ENCODE measurements around the gene PHLDA1.

Gene PHLDA1

DNA sequence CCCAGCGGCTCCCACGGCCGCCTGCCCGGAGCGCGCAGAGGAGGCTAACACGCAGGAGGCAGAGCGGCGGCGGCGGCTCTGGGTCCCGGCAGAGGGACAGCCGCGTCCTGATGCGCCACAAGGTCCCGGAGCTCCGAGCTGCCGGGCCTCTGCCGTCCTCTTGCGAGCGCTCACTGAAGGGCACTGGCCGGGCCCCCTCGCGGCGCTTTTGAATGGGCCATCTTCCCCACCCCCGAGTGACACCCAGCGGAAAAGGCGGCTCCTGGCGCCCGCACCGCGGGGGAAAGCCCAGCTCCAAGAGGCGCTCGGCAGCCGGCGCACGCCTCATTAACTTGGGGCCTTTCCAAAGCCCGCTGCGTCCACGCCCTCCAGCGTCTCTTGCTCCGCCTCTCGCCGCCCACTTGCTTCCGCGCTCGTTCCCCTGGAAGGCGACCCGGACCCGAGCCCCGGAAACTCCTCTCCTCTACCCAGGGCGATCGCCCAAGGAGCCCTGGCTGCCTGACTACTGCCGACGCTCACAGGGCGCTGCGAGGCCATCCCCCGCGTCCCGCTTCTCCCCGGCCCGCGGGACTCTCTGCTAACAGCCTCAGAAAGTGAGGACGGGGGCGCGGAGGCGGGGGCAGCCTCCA is at the start of gene PHLDA1:
Gene PHLDA1 (minus strand): TSS at position 363 of the 629 bp plus-strand sequence.
- H3K27ac Mint-ChIP-seq = peak within 1 kb of the TSS; percentile 94 to 97 (median 94)
- peak within 1 kb of the TSS; percentile 92 to 97 (median 96) for H3K4me3 Mint-ChIP-seq
- no peaks in the 10 kb centered on the region for H3K9me3 Mint-ChIP-seq
- H3K27me3 Mint-ChIP-seq (ENCODE audit: low read depth) = no peaks in the 10 kb centered on the region
- TF ChIP-seq, protein P1, sequence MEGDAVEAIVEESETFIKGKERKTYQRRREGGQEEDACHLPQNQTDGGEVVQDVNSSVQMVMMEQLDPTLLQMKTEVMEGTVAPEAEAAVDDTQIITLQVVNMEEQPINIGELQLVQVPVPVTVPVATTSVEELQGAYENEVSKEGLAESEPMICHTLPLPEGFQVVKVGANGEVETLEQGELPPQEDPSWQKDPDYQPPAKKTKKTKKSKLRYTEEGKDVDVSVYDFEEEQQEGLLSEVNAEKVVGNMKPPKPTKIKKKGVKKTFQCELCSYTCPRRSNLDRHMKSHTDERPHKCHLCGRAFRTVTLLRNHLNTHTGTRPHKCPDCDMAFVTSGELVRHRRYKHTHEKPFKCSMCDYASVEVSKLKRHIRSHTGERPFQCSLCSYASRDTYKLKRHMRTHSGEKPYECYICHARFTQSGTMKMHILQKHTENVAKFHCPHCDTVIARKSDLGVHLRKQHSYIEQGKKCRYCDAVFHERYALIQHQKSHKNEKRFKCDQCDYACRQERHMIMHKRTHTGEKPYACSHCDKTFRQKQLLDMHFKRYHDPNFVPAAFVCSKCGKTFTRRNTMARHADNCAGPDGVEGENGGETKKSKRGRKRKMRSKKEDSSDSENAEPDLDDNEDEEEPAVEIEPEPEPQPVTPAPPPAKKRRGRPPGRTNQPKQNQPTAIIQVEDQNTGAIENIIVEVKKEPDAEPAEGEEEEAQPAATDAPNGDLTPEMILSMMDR (IDR thresholded peaks at IDR 0.05; ENCODE audit: unreplicated experiment in 3 of 3) = peak; percentile 58 to 69 (median 59)
- peaks cover 8% of the 10 kb centered on the region for H3K36me3 Mint-ChIP-seq (ENCODE audit: low read depth)
- H3K4me1 Mint-ChIP-seq = peaks cover 46% of the 10 kb centered on the region

DNA sequence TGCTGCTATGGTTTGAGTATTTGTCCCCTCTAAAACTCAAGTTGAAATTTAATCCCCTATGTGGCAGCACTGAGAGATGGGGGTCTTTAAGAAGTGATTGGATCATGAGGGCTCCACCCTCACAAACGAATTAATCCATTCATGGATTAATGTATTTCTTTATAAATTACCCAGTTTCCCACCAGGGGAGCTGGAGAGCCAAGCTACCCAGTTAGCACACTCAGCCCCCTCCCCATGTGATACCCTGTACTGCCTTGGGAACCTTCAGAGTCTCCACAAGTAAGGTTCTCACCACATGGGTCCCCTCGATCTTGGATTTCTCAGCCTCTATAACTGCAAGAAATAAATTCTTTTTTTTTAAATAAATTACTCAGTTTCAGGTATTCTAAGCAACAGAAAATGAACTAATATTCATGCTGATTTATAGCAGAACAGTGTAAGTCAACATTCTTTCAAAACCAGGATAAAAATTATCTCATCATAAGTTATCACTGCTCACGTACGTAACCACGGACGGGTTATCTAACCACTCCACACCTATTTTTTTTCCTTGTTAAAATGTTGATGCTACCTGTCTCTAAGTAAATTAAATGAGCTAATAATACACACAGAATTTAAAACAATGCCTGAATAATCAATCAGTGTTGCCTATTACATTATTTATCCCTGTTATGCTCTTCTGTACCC is 49.3 kb upstream of the PHLDA1 start:
- Mint-ChIP-seq H3K27ac (no peak overlapping the region), H3K27me3 (ENCODE audit: low read depth) (peaks cover 4% of the 10 kb centered on the region), H3K4me3 (no peak overlapping the region), H3K36me3 (ENCODE audit: low read depth) (peaks cover 49% of the 10 kb centered on the region), H3K9me3 (peaks cover 22% of the 10 kb centered on the region), H3K4me1 (peaks cover 29% of the 10 kb centered on the region)
- TF ChIP-seq, protein P1 (IDR thresholded peaks at IDR 0.05; ENCODE audit: unreplicated experiment in 3 of 3) = no peak

DNA sequence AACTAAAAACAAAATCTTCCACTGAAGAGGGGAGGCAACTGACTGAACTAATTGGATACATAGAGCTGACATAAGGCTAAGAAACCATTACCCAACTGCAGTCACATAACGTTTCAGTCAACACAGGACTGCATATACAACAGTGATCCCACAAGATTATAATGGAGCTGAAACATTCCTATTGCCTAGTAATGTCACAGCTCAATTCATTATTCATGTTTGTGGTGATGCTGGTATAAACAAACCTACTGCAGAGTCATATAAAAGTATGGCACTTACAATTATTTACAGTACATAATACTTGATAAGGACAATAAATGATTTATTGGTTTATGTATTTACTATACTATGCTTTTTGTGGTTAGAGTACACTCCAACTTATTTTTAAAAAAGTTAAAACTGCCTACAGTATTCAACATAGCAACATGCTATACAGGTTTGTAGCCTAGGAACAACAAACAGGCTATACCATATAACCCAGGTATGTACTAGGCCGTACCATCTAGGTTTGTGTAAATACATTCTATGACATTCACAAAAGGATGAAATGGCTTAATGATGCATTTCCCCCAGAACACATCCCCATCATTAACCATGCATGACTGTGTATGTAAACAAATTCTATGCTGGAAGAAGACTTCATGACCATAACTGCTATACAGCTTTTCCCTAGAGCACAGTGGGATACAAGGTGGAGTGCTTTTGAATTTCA is 48.6 kb upstream of the PHLDA1 start:
- Mint-ChIP-seq H3K4me1 (peaks cover 22% of the 10 kb centered on the region), H3K4me3 (no peak overlapping the region), H3K27ac (no peak overlapping the region), H3K36me3 (ENCODE audit: low read depth) (peaks cover 50% of the 10 kb centered on the region), H3K27me3 (ENCODE audit: low read depth) (peaks cover 4% of the 10 kb centered on the region), H3K9me3 (peaks cover 22% of the 10 kb centered on the region)
- TF ChIP-seq, protein P1 (IDR thresholded peaks at IDR 0.05; ENCODE audit: unreplicated experiment in 3 of 3) = no peak

DNA sequence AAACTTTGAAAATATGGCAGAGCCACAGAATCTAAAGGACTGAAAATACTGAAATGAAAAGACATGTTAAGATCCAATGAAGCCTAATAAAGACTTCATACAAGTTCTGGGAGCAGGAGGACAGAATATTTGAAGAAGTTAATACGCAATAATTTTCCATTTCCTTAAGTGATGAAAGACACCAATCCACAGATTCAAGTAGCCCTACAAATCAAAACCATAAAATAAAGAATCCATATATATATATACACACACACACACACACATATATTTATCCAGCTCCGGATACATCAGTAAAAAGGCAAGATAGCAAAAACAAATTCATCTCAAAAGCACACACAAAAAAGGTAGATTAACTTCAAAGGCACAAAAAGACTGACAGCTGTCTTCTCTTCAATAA is 47.2 kb upstream of the PHLDA1 start:
- peaks cover 22% of the 10 kb centered on the region for H3K9me3 Mint-ChIP-seq

DNA sequence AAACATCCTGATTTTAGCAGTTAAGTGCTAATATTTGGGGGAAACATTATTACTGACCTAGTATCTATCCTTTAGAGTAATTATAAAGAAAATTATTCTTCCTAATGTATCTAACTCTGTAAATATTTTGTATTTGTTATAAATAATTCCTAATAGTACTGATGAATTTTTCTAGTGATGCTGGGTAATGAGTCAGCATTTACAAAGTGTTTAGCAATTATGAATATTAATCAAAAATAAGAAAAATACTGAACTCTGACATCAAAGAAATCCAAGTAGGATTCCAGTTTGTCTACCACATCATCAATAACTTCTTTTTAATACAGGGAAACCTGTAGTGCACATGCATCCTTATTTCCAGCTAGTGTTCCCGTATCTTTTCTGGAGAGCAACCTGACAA is 43.9 kb upstream of the PHLDA1 start:
- H3K27ac Mint-ChIP-seq = no peak overlapping the region
- H3K9me3 Mint-ChIP-seq = peaks cover 17% of the 10 kb centered on the region
- peaks cover 25% of the 10 kb centered on the region for H3K4me1 Mint-ChIP-seq
- no peaks in the 10 kb centered on the region for H3K27me3 Mint-ChIP-seq (ENCODE audit: low read depth)
- no peak overlapping the region for H3K4me3 Mint-ChIP-seq
- peaks cover 68% of the 10 kb centered on the region for H3K36me3 Mint-ChIP-seq (ENCODE audit: low read depth)
- TF ChIP-seq, protein P1 (IDR thresholded peaks at IDR 0.05; ENCODE audit: unreplicated experiment in 3 of 3) = no peak

More for the DNA sequence above, 47.2 kb upstream of the PHLDA1 start:
- Mint-ChIP-seq H3K4me3 (no peak overlapping the region), H3K4me1 (peaks cover 26% of the 10 kb centered on the region), H3K27ac (no peak overlapping the region), H3K36me3 (ENCODE audit: low read depth) (peaks cover 55% of the 10 kb centered on the region), H3K27me3 (ENCODE audit: low read depth) (no peaks in the 10 kb centered on the region)
- TF ChIP-seq, protein P1 (IDR thresholded peaks at IDR 0.05; ENCODE audit: unreplicated experiment in 3 of 3) = no peak

All from nephron (organoid).